Raji (cell line): ENCODE results near the gene SLC12A6.

Source experiments
- POLR2A ChIP-seq: IDR thresholded peaks from 2 replicates; pipeline ENCODE4 v1.6.1; 2011; ENCODE audit warnings: low read depth, low read length, control low read depth; ENCODE audit not compliant: insufficient read depth

SLC12A6 gene

GRCh38 chr15:34336991-34337556, 507 bp downstream of the SLC12A6 start:
- no peak; the same call in 1 of the 2 replicates for TF ChIP-seq POLR2A

GRCh38 chr15:34336231-34336990, 1.2 kb downstream of the SLC12A6 start:
- TF ChIP-seq POLR2A = no peak

- no peak for TF ChIP-seq POLR2A
These were observed 2.2 kb downstream of the SLC12A6 start for GRCh38 chr15:34335176-34336032.

GRCh38 chr15:34334672-34335071, 2.9 kb downstream of the SLC12A6 start:
- no peak for TF ChIP-seq POLR2A

DNA sequence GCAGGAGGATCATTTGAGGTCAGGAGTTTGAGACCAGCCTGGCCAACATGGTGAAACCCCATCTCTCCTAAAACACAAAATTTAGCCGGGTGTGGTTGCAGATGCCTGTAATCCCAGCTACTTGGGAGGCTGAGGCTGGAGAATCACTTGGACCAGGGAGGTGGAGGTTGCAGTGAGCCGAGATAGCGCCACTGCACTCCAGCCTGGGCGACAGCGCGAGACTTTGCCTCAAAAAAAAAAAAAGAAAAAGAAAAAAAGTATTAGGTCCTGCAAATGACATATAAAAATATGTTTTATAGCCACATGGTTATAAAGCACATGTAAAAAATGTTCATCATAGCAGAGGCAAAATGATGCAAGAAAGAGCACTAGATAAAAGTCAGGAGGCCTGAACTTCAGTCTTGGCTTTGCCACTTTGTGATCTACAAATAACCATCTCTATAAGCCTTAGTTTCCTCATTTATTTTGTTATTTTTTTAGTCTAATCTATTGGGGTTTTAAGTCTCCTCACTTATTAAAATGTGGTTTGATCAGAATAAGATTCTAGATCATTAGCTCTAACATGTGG, 4.9 kb downstream of the SLC12A6 start:
- no peak for TF ChIP-seq POLR2A

DNA sequence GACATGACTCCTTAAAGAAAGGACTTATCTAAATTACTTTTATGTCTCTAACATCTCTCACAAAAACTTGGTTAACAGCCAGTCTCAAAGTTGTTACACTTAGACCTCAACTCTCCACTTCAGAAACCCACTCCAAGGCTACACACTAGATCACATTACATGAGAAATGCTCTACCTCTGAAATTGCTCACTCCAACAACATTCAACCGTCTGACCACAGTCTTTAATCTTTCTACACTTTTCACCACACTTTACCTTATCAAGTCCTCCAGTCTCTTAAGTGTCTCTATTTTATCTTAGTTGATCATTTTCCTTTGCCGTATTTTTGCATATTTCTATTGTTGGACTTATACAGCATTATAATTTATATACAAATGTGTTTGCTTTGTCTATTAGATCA, 5.8 kb downstream of the SLC12A6 start:
- no peak for TF ChIP-seq POLR2A

- no peak for TF ChIP-seq POLR2A
These were observed 7.3 kb downstream of the SLC12A6 start for GRCh38 chr15:34330279-34330678.

DNA sequence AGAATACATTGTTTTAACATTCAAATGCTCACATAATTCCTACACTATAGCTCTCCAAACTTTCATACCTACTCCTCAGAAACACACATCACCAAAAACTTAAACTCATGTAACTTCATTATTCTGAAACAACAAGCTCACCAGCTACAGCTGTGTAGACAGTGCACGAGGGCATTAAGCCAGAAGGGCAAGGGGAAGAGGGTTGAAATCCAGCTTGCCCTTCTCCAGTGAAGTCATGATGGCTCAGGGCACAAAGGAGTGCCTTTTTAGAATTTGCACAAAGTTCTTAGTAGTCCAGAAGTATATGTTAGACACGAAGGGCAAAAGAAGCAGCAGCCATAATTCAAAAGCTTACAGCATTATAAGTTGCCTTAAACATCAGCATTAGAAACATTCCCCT, 8.6 kb downstream of the SLC12A6 start:
- TF ChIP-seq POLR2A = no peak

GRCh38 chr15:34327906-34328305, 9.7 kb downstream of the SLC12A6 start:
- no peak for TF ChIP-seq POLR2A

DNA sequence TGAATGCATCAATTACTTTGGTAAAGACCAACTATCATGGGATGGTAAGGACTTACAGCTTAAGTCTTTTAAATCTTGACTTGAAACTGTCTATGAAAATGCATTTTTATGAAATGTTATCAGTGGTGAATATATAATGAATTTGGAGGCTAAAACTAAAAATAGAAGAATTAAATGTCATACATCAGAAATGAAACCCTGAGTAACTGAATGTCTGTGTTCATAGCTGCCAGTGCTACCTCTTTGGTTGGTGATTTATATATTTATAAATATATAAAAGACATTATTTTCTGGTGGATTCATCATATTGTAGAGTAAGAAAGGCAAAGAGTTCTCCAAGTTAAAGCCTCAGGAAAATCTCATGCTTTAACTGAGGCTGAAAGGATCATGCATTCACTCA, 12.2 kb downstream of the SLC12A6 start:
- TF ChIP-seq POLR2A = no peak

- no peak for TF ChIP-seq POLR2A
These were observed 12.6 kb downstream of the SLC12A6 start for GRCh38 chr15:34324933-34325332.

DNA sequence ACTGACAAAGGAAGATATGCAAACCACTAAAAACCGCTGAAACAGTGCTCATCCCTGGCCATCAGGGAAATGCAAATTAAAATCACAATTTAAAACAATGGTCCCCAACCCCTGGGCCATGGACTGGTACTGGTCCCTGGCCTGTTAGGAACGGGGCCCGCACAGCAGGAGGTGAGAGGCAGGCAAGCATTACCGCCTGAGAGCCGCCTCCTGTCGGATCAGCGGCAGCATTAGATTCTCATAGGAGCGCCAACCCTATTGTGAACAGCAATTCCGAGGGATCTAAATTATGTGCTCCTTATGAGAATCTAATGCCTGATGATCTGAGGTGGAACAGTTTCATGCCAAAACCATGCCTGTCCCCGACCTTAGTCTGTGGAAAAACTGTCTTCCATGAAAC, 14.4 kb downstream of the SLC12A6 start:
- no peak for TF ChIP-seq POLR2A

DNA sequence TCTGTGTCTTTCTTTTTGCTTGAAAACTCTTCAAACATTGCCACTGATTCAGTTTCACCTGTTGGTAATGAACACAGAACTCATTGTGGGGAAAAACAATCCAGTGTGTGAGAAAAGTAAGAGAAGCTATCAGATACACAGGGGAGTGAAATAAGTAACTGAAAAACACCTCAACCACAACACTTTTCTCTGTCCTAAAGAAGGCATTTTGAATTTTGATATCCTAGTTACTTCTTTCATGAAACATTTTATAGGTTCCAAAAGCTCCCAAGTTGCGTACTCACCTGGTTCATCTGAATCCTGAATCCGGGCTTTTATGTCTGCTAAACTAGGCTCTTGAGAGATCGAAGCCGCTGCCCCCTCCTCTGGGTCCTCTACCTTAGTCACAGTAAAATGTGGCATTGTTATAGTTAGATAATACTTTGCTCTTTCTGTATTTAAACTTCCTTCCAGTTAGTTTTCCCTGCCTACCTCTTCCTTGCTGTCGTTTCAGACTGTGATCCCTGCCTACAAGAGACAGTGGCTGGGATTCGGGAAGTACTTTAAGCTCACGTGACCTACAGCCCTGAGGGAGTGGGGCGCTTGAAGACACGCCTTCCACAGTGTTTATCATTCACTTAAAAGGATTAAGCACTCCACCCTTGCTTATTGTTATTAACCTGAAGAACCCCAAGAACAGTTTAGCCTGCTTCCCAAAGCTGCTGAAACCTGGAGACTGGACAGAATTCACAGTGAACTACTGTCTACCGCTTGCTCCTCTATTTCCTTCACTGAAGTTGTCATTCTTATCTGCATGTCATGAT, 19.1 kb downstream of the SLC12A6 start:
- TF ChIP-seq POLR2A = peak; percentile 24; the same call in 1 of the 2 replicates

- TF ChIP-seq POLR2A = no peak
These were observed 22.8 kb downstream of the SLC12A6 start for GRCh38 chr15:34314491-34315490.

GRCh38 chr15:34311563-34311962, 26.0 kb downstream of the SLC12A6 start:
- TF ChIP-seq POLR2A = no peak
